B cell (primary cell): ENCODE data around the gene PLCB3. TPM values are rescaled to one million over a fixed set of nuclear protein-coding genes. Genes with fewer than 3 reads are reported as not detected.

Experiments
- ATAC-seq: fragments of 200-7000 bp; cut with Tn5 transposase; one replicate; pipeline ENCODE4 v1.10.0; 2021; ENCODE audit warnings: low read depth, mild to moderate bottlenecking, moderate number of reproducible peaks, moderate library complexity
- CTCF ChIA-PET: fragments of 350-600 bp; sonication (Branson Sonifier 250); formaldehyde crosslinking; loops from one replicate; lab custom pipeline; 2021; ENCODE audit warnings: antibody characterized with exemption, inconsistent platforms; lab: Charles Lee
- POLR2A ChIA-PET: fragments of 350-600 bp; sonication (Branson Sonifier 250); formaldehyde crosslinking; loops from one replicate; lab custom pipeline; 2021; ENCODE audit warnings: antibody characterized with exemption; lab: Charles Lee
- DNase-seq: peaks from one replicate; pipeline ENCODE4 v3.0.0; 2013
- H2AFZ ChIP-seq: 2 replicates; pipeline ENCODE4 v1.6.1; 2012; ENCODE audit warnings: mild to moderate bottlenecking, low read depth, low read length; ENCODE audit not compliant: insufficient read depth, poor library complexity, severe bottlenecking
- H3K27ac ChIP-seq, 2 donors: 1 replicate in 1 of 2; 2 replicates in 1 of 2; pipeline ENCODE4 v1.5.1; 2012 to 2013; ENCODE audit warnings: low read length in 2 of 2, mild to moderate bottlenecking in 2 of 2, moderate library complexity in 1 of 2
- H3K27me3 ChIP-seq, 4 experiments: fragments of 200-600 bp in 1 of 4; sonication (generic) in 1 of 4; replicated peaks in 1 of 4; 1 replicate in 2 of 4; 2 replicates in 2 of 4; pipeline versions ENCODE4 v1.6.1 to v1.7.0; 2013 to 2016; ENCODE audit warnings: low read length in 3 of 4, mild to moderate bottlenecking in 2 of 4, mixed read lengths in 1 of 4, moderate library complexity in 1 of 4; ENCODE audit not compliant: insufficient read depth in 4 of 4, control insufficient read depth in 3 of 4; ENCODE audit errors: control extremely low read depth in 1 of 4
- H3K36me3 ChIP-seq, 2 experiments: replicated peaks in 1 of 2; 1 replicate in 1 of 2; 2 replicates in 1 of 2; pipeline versions ENCODE4 v1.6.1 to v1.7.1; 2013; ENCODE audit warnings: low read length in 1 of 2; ENCODE audit not compliant: insufficient read depth in 2 of 2, control insufficient read depth in 1 of 2; ENCODE audit errors: control extremely low read depth in 1 of 2, extremely low read depth in 1 of 2
- H3K4me1 ChIP-seq, 2 donors: fragments of 200-600 bp in 1 of 2; sonication (generic) in 1 of 2; 1 replicate in 1 of 2; 2 replicates in 1 of 2; pipeline versions ENCODE4 v1.5.1 to v1.6.1; 2013 to 2017; ENCODE audit warnings: low read length in 2 of 2; ENCODE audit not compliant: control insufficient read depth in 2 of 2, insufficient read depth in 2 of 2
- H3K4me2 ChIP-seq: replicated peaks from 2 replicates; pipeline ENCODE3; 2012; ENCODE audit warnings: mild to moderate bottlenecking, low read depth, low read length; ENCODE audit not compliant: poor library complexity, severe bottlenecking
- H3K4me3 ChIP-seq, 5 experiments: fragments of 200-600 bp in 1 of 5; sonication (generic) in 1 of 5; 1 replicate in 3 of 5; 2 replicates in 2 of 5; pipeline versions ENCODE4 v1.5.1 to v1.7.0; 2011 to 2016; ENCODE audit warnings: low read length in 4 of 5, mild to moderate bottlenecking in 4 of 5, low read depth in 2 of 5, control low read depth in 1 of 5, moderate library complexity in 1 of 5; ENCODE audit not compliant: insufficient read depth in 1 of 5; ENCODE audit errors: control extremely low read depth in 1 of 5, extremely low read depth in 1 of 5
- H3K79me2 ChIP-seq: fragments of 200-600 bp; sonication (generic); one replicate; pipeline ENCODE4 v1.6.0; 2016; ENCODE audit warnings: low read length; ENCODE audit not compliant: control insufficient read depth, insufficient read depth
- H3K9ac ChIP-seq: fragments of 200-600 bp; sonication (generic); 2 replicates; pipeline ENCODE4 v1.6.1; 2017; ENCODE audit warnings: mild to moderate bottlenecking, low read length, moderate library complexity
- H3K9me3 ChIP-seq, 3 donors: one replicate each; pipeline versions ENCODE4 v1.6.1 to v1.7.1; 2013; ENCODE audit warnings: low read length in 2 of 3; ENCODE audit not compliant: control insufficient read depth in 2 of 3, insufficient read depth in 1 of 3; ENCODE audit errors: control extremely low read depth in 1 of 3
- H4K20me1 ChIP-seq: 2 replicates; pipeline ENCODE4 v1.6.0; 2012; ENCODE audit warnings: mild to moderate bottlenecking, low read length; ENCODE audit not compliant: insufficient read depth, control insufficient read depth, poor library complexity, severe bottlenecking
- H3K27ac Mint-ChIP-seq: one replicate; pipeline ENCODE4 v1.8.0; 2021; ENCODE audit warnings: mixed read lengths
- H3K27me3 Mint-ChIP-seq: one replicate; pipeline ENCODE4 v1.8.0; 2021; ENCODE audit warnings: mixed read lengths
- H3K4me1 Mint-ChIP-seq: one replicate; pipeline ENCODE4 v1.8.0; 2021; ENCODE audit warnings: mixed read lengths
- H3K4me3 Mint-ChIP-seq: one replicate; pipeline ENCODE4 v1.8.0; 2021; ENCODE audit warnings: mixed read lengths
- H3K9me3 Mint-ChIP-seq: one replicate; pipeline ENCODE4 v1.8.0; 2022; ENCODE audit warnings: mixed read lengths; ENCODE audit not compliant: insufficient read depth
- EZH2 ChIP-seq: IDR thresholded peaks from 2 replicates; pipeline ENCODE4 v1.6.1; 2012; ENCODE audit warnings: borderline replicate concordance, low read depth, mild to moderate bottlenecking, moderate library complexity, low read length; ENCODE audit not compliant: insufficient read depth, poor library complexity, severe bottlenecking
- WGBS: methylation state at CpG from one replicate; pipeline ENCODE4 v1.1.5; 2013; ENCODE audit warnings: missing lambda C conversion rate; ENCODE audit not compliant: insufficient coverage; 5-methylcytosine and 5-hydroxymethylcytosine counted together
- intact Hi-C: fragments of 100-400 bp; cut with micrococcal nuclease; formaldehyde crosslinking; loops from one replicate; pipeline ENCODE4 v1.10.0; 2022
- polyA plus RNA-seq: library from polyadenylated mRNA; depleted of rRNA; stranded (reverse); fragments of >200 nt; gene quantifications from 2 replicates; pipeline ENCODE4 v1.2.3, GENCODE V29; 2012
- total RNA-seq, 2 donors: library from RNA; stranded (reverse); fragments of 120-200 nt in 1 of 2; gene quantifications; 1 replicate in 1 of 2; 2 replicates in 1 of 2; pipeline versions ENCODE4 v1.2.3 to v1.2.4, GENCODE V29; 2013 to 2022
- TF ChIP-seq, protein P1 (sequence below): fragments of 200-600 bp; IDR thresholded peaks from one replicate; pipeline ENCODE4 v1.8.0; 2022; ENCODE audit warnings: antibody characterized with exemption, mild to moderate bottlenecking

Gene PLCB3
- total and polyA plus RNA-seq, 2 donors (not counting 1 experiment from before 2014, with no cell fraction given): 3.0 to 8.1 TPM

DNA sequence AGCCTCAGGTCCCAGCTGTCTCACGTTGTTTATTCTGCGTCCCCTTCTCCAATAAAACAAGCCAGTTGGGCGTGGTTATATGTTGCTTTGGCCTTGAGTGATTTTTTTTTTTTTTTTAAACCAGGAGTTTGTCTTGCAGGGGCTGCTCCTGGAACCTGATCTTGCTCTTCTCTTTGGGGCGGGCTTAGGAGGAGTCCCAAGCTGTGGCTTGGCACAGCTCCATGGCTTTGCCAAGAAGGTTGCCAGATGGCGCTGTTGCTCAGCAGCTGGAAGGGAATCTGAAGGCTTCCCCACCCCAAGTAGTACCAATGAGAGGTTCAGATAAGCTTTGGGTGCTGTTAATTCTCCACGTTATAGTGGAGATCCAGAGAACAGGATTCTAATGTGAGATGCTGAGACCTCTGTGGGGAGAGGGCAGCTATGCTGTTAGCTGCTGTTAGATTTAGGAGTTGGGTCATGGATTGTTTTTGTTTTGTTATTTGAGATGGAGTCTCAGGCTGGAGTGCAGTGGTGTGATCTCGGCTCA, 46.8 kb upstream of the PLCB3 start:
- Histone ChIP-seq H3K4me3 (no peak overlapping the region), H2AFZ (no peak overlapping the region), H3K4me2 (peak overlapping the region; percentile 30), H3K4me1 (peaks cover 30 to 45% of the 10 kb centered on the region in 2 donors), H4K20me1 (peaks cover 18% of the 10 kb centered on the region), H3K27ac (peak overlapping the region in 1 of 2 donors; percentile 35), H3K9me3 (no peaks in the 10 kb centered on the region), H3K9ac (no peak overlapping the region), H3K27me3 (no peaks in the 10 kb centered on the region), H3K79me2 (peaks cover 34% of the 10 kb centered on the region), H3K36me3 (peaks cover 0 to 47% of the 10 kb centered on the region in 2 experiments)
- POLR2A ChIA-PET: interaction anchor here (0.7 to 4.8 kb wide), 11 partner anchors 21 to 448 kb away, joined by 3 to 78 read pairs (median 5); partner anchors contain the start of genes ESRRA, FKBP2, NUDT22 and PPP1R14B
- peak overlapping the region; percentile 80 for H3K4me3 Mint-ChIP-seq
- H3K27me3 Mint-ChIP-seq: no peaks in the 10 kb centered on the region
- CTCF ChIA-PET: interaction anchor here (0.6 to 10.3 kb wide), 39 partner anchors 9 to 450 kb away, joined by 3 to 243 read pairs (median 6); partner anchors contain the start of genes BAD, CATSPERZ, DNAJC4 and ESRRA
- intact Hi-C loops: loop anchor here (1.0 to 10.0 kb wide), 3 partner anchors 65 to 450 kb away; no protein-coding TSS in a partner anchor
- TF ChIP-seq, protein P1, sequence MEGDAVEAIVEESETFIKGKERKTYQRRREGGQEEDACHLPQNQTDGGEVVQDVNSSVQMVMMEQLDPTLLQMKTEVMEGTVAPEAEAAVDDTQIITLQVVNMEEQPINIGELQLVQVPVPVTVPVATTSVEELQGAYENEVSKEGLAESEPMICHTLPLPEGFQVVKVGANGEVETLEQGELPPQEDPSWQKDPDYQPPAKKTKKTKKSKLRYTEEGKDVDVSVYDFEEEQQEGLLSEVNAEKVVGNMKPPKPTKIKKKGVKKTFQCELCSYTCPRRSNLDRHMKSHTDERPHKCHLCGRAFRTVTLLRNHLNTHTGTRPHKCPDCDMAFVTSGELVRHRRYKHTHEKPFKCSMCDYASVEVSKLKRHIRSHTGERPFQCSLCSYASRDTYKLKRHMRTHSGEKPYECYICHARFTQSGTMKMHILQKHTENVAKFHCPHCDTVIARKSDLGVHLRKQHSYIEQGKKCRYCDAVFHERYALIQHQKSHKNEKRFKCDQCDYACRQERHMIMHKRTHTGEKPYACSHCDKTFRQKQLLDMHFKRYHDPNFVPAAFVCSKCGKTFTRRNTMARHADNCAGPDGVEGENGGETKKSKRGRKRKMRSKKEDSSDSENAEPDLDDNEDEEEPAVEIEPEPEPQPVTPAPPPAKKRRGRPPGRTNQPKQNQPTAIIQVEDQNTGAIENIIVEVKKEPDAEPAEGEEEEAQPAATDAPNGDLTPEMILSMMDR: peak; percentile 75
- TF ChIP-seq EZH2: no peak
- 30% methylated on average over 2 of the region's 7 CpGs for WGBS
- H3K4me1 Mint-ChIP-seq: peaks cover 44% of the 10 kb centered on the region
- H3K27ac Mint-ChIP-seq: peak overlapping the region; percentile 95
- ATAC-seq (peak; percentile 48), DNase-seq (peak; percentile 89)
- H3K9me3 Mint-ChIP-seq: no peaks in the 10 kb centered on the region
